NCI-H128 (cell line): Measurements from ENCODE around the gene PDZD8.
"Not testable (repeated sequence)": the region's sequence is repeated elsewhere in the genome, so short reads cannot be mapped to it uniquely, and the experiment has no call there.

Source experiments
- DNase-seq: peaks from one replicate; lab custom pipeline; 2025; ENCODE audit not compliant: unreplicated experiment; lab: John Stamatoyannopoulos, UW

Gene PDZD8

GRCh38 chr10:117230107-117230506 is 145.1 kb downstream of the PDZD8 start:
- not testable (repeated sequence) for DNase-seq

GRCh38 chr10:117228210-117228609 is 147.0 kb downstream of the PDZD8 start:
- DNase-seq, result no peak
